ENCODE data around the gene SERPINF2.
"Not testable (repeated sequence)": the region's sequence is repeated elsewhere in the genome, so short reads cannot be mapped to it uniquely, and the experiment has no call there.

The SERPINF2 gene

DNA sequence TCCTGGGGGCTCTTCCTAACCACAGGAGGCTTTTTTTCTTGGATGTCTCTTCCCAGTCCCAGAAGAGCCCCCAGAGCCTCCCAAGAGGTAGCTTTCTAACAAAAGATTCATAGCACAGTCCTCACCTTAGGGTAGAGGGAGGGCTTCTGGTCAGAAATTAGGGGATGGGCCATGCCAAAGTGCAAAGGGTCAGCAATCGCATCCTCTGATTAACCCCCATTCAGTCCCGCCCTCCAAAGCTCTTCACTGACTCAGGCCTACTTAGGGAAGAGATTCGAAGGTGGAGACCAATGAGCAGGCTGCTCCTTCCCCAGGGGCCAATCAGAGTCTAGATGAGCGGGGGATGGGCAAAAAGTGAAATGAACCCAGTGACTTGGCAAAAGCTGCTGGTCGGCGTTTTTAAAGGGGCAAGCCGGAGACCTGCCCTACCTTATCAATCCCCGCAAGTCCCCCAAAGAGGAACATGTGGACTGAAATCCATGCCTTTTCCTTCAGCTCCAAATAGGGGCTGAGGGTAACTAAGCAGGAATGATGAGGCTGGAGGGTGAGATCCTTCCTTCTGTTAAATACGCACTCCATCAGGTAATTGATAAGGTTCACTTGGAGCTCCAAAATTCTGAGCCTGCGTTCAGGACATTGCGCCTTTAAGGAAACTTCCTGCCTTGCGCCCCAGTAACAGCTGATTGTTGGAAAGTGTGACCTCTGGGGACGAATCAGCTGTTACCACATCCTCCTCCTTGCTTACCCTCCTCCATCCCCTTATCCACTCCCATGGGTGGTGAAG, 25.6 kb upstream of the SERPINF2 start:
- DNase-seq, result peak; percentile 93

GRCh38 chr17:1718362-1719165, 24.1 kb upstream of the SERPINF2 start:
- DNase-seq, result no peak

- DNase-seq, result no peak
Measured at GRCh38 chr17:1720856-1721386, 21.8 kb upstream of the SERPINF2 start.

DNA sequence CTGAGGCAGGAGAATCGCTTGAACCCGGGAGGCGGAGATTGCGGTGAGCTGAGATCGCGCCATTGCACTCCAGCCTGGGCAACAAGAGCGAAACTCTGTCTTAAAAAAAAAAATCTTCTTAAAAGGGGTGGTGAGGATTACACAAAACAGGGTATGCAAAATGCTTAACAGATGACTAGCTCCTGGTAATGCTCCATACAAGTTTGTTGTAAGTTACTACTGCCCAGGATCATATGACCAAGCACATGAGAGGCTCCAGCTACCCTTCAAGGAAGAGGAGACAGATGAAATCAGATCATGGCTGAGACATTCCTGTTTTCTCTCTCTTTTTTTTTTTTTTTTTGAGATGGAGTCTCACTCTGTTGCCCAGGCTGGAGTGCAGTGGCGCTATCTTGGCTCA, 20.6 kb upstream of the SERPINF2 start:
- not testable (repeated sequence) for DNase-seq

DNA sequence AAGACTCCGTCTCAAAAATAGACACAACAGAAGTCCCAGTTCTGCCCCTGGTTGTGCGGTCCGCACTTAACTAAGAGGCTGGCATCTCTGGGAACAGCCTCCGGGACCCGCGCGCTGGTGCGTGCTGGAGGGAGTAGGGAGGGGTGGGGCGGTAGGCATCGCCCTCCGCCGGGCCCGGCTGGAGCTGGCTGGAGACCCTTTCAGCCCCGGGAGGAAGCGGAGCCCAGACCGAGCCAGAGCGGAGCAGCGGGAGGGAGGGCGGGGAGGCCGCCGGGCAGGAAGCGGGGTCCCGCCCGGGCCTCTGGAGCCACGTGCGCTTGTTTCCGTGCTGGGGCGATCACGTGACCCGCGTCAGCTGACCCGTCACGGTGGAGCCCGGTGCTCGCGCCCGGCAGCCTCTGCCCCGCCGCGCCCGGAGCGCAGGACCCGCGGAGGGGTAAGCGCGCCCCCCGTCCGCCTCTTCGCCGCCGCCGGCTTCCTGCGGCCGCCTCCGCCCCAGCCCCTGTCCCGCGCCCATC, 18.3 kb upstream of the SERPINF2 start, which contains the start of gene WDR81:
Gene WDR81 (plus strand): TSS at position 354 of the 518 bp plus-strand sequence. CDS start 256 bp downstream, outside the sequence.
- DNase-seq, result peak; percentile 37

DNA sequence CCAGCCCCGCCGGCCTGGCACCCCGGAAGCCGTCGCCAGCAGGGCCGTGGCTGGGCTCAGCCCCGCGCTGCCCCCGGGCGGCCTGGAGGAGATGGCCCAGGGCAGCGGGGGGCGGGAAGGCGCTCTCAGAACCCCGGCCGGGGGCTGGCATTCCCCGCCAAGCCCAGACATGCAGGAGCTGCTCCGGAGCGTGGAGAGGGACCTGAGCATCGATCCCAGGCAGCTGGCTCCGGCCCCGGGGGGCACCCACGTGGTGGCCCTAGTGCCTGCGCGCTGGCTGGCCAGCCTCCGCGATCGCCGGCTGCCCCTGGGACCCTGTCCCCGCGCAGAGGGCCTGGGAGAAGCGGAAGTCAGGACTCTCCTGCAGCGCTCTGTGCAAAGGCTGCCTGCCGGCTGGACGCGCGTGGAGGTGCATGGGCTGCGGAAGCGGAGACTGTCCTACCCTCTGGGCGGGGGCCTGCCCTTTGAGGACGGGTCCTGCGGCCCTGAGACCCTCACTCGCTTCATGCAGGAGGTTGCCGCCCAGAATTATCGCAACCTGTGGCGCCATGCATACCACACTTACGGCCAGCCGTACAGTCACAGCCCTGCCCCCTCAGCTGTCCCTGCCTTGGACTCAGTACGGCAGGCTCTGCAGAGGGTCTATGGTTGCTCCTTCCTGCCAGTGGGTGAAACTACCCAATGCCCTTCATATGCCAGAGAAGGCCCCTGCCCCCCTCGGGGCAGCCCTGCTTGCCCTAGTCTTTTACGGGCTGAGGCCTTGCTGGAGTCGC, 17.6 kb upstream of the SERPINF2 start:
- DNase-seq, result no peak

GRCh38 chr17:1725642-1726511, 16.8 kb upstream of the SERPINF2 start:
- no peak for DNase-seq

DNA sequence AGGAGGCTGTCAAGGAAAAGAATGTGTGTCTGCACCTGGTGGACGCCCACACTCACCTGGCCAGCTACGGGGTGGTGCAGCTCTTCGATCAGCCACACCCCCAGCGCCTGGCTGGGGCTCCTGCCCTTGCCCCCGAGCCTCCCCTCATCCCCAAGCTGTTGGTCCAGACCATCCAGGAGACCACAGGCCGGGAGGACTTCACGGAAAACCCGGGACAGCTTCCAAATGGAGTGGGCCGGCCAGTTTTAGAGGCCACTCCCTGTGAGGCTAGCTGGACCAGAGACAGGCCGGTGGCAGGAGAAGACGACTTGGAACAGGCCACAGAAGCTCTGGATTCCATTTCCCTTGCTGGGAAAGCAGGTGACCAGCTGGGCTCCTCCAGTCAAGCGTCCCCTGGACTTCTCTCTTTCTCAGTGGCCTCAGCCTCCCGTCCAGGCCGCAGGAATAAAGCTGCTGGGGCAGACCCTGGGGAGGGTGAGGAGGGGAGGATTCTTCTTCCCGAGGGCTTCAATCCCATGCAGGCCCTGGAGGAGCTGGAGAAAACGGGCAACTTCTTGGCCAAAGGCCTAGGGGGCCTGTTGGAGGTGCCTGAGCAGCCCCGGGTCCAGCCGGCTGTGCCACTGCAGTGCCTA, 15.9 kb upstream of the SERPINF2 start:
- DNase-seq, result no peak

DNA sequence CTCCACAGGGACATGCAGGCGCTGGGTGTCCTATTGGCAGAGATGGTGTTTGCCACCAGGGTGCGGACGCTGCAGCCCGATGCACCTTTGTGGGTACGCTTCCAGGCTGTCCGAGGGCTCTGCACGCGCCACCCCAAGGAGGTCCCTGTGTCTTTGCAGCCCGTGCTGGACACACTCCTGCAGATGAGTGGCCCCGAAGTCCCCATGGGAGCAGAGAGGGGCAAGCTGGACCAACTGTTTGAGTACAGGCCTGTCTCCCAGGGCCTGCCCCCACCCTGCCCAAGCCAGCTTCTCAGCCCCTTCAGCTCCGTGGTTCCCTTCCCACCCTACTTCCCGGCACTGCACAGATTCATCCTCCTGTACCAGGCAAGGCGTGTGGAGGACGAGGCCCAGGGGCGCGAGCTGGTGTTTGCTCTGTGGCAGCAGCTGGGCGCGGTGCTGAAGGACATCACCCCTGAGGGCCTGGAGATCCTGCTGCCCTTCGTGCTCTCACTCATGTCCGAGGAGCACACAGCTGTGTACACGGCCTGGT, 15.3 kb upstream of the SERPINF2 start:
- no peak for DNase-seq

DNA sequence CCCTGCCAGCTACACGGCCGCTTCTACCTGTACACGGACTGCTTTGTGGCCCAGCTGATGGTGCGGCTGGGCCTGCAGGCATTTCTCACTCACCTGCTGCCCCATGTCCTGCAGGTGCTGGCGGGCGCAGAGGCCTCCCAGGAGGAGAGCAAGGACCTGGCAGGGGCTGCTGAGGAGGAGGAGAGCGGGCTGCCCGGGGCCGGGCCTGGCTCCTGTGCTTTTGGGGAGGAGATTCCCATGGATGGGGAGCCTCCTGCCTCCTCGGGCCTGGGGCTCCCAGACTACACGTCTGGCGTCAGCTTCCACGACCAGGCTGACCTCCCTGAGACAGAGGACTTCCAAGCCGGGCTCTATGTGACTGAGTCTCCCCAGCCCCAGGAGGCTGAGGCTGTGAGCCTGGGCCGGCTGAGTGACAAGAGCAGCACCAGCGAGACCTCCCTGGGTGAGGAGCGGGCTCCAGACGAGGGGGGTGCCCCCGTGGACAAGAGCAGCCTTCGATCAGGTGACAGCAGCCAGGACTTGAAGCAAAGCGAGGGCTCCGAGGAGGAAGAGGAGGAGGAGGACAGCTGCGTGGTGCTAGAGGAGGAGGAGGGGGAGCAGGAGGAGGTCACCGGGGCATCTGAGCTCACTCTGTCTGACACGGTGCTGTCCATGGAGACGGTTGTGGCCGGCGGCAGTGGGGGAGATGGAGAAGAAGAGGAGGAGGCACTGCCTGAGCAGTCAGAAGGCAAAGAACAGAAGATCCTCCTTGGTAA, 14.6 kb upstream of the SERPINF2 start:
- DNase-seq, result no peak

DNA sequence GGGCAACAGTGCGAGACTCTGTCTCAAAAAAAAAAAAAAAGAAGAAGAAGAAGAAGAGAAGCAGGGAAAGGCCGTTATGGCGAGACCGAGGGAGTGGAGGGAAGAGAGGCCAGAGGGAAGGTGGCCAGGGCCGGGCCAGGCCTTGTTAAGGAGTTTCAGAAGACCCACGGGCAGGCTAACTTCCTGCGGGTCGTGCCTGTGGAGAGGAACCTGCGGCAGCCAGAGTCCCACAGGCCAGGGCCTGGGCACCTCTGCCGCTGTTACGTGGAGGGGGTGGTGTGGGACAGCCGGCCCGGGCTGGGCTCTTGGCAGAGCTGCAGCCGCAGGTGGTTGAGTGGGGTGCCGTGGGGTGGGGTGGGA, 12.7 kb upstream of the SERPINF2 start:
- no peak for DNase-seq

GRCh38 chr17:1730326-1731193, 12.1 kb upstream of the SERPINF2 start:
- no peak for DNase-seq

DNA sequence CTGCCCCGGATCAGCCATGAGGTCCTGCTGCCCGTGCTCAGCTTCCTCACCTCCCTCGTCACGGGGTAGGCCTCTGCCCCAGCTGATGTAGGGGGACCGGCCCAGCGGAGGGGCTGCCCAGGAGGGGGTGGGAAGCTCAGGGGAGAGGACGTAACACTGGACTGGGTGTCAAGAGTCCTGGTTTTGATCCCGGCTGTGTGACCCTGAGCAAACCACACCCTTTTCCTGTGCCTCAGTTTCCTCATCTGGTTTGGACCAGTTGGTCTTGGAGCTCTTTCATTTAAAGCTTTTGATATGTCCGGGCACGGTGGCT, 11.5 kb upstream of the SERPINF2 start:
- no peak for DNase-seq

GRCh38 chr17:1732241-1732832, 10.3 kb upstream of the SERPINF2 start:
- DNase-seq, result no peak

DNA sequence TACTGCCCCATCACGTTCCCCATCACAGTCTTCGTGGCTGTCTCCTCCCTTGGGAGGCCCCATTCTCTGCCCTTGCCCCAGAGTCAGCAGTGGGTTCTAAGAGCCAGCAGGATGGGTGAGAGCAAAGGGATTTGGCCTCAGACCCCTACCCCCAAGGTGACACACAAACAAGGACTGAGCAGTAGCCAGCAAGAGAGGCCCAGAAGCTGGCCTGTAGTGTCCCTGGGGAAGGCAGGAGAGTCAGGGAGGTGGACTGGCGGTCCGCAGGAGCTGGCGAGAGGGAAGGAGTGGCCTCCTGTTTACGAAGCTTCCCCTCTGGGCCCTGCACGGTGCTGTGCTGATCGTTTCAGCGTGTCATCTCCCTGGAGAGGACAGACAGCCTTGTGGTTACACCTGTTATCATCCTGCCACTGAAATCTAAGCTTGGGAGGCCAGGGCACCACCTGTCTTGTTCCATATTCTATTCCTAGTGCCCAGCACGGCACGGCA, 9.8 kb upstream of the SERPINF2 start:
- DNase-seq, result no peak

DNA sequence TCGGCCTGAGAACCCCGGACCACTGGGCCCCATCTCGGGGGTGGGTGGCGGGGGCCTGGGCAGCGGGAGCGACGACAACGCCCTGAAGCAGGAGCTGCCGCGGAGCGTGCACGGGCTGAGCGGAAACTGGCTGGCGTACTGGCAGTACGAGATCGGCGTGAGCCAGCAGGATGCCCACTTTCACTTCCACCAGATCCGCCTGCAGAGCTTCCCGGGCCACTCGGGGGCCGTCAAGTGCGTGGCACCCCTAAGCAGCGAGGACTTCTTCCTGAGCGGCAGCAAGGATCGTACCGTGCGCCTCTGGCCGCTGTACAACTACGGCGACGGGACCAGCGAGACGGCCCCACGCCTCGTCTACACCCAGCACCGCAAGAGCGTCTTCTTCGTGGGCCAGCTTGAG, 8.9 kb upstream of the SERPINF2 start:
- no peak for DNase-seq

GRCh38 chr17:1735418-1735817, 7.3 kb upstream of the SERPINF2 start:
- DNase-seq, result no peak

DNA sequence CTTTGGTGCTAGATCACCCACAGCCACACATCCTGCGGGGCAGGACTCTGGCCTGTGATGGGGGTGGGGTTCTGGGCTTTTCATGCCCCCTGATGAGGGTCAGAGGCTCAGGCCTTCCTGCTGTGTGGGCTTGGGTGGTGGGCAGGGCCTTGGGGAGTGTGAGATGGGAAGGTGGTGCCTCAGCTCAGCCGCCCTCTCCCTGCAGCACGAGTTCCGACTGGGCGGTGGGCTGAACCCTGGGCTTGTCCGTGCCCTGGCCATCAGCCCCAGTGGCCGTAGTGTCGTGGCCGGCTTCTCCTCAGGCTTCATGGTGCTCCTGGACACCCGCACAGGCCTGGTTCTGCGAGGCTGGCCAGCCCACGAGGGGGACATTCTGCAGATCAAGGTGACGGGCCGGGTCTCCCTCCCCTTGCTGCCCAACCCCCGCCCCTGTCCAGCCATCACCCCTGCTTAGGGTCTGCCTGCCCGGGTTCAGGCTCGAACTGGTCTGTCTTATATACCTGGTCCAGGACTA, 6.8 kb upstream of the SERPINF2 start:
- no peak for DNase-seq

Data from NCI-H524 treated with DMSO at 0.1 percent for 48 hours (cell line).